Activated T-cell treated with anti-CD3 and anti-CD28 coated beads, Interleukin-2, amount 50 U/mL, for 48 hours (primary cell): Measurements from ENCODE around the gene USP34.
"Not testable (repeated sequence)": the region's sequence is repeated elsewhere in the genome, so short reads cannot be mapped to it uniquely, and the experiment has no call there.

ENCODE experiments used
- DNase-seq, 2 experiments: peaks; one replicate each; pipeline ENCODE4 v3.0.0-alpha.2; 2020

Gene USP34

GRCh38 chr2:61426267-61426897 lies 44.5 kb downstream of the USP34 start:
- DNase-seq = peak; percentile 81 to 82

GRCh38 chr2:61425605-61426155 lies 45.2 kb downstream of the USP34 start:
- DNase-seq = no peak

- DNase-seq = no peak
Observed at GRCh38 chr2:61423714-61424113, 47.2 kb downstream of the USP34 start.

GRCh38 chr2:61421611-61422010 lies 49.3 kb downstream of the USP34 start:
- no peak for DNase-seq

- no peak for DNase-seq
Observed at GRCh38 chr2:61420991-61421544, 49.8 kb downstream of the USP34 start.

GRCh38 chr2:61419570-61419969 lies 51.3 kb downstream of the USP34 start:
- no peak for DNase-seq

- DNase-seq = peak; percentile 33 to 35
Observed at GRCh38 chr2:61419129-61419528, 51.8 kb downstream of the USP34 start.

- no peak for DNase-seq
Observed at GRCh38 chr2:61416871-61417645, 53.8 kb downstream of the USP34 start.

GRCh38 chr2:61415265-61415664 lies 55.6 kb downstream of the USP34 start:
- no peak for DNase-seq

- no peak for DNase-seq
Observed at GRCh38 chr2:61414674-61415073, 56.2 kb downstream of the USP34 start.

- DNase-seq = no peak
Observed at GRCh38 chr2:61411109-61411508, 59.8 kb downstream of the USP34 start.

GRCh38 chr2:61410185-61410584 lies 60.7 kb downstream of the USP34 start:
- no peak for DNase-seq

GRCh38 chr2:61405813-61406212 lies 65.1 kb downstream of the USP34 start:
- no peak for DNase-seq

- DNase-seq = no peak
Observed at GRCh38 chr2:61404438-61404837, 66.4 kb downstream of the USP34 start.

- DNase-seq = no peak
Observed at GRCh38 chr2:61398413-61398812, 72.5 kb downstream of the USP34 start.

- DNase-seq = no peak
Observed at GRCh38 chr2:61396005-61396404, 74.9 kb downstream of the USP34 start.

GRCh38 chr2:61387588-61387987 lies 83.3 kb downstream of the USP34 start:
- DNase-seq = not testable (repeated sequence)

GRCh38 chr2:61380882-61381197 lies 90.0 kb downstream of the USP34 start:
- DNase-seq = not testable (repeated sequence)

- DNase-seq = no peak
Observed at GRCh38 chr2:61380056-61380881, 90.6 kb downstream of the USP34 start.

GRCh38 chr2:61379521-61379920 lies 91.4 kb downstream of the USP34 start:
- DNase-seq = no peak

- no peak for DNase-seq
Observed at GRCh38 chr2:61378281-61378680, 92.6 kb downstream of the USP34 start.

GRCh38 chr2:61377046-61377445 lies 93.8 kb downstream of the USP34 start:
- no peak for DNase-seq

GRCh38 chr2:61376211-61376610 lies 94.7 kb downstream of the USP34 start:
- DNase-seq = no peak
